NK-92 (cell line): ENCODE results near the gene KRTAP22-2.

Source experiments
- DNase-seq: peaks from one replicate; lab custom pipeline; 2025; ENCODE audit not compliant: unreplicated experiment; lab: John Stamatoyannopoulos, UW

KRTAP22-2 gene

DNA sequence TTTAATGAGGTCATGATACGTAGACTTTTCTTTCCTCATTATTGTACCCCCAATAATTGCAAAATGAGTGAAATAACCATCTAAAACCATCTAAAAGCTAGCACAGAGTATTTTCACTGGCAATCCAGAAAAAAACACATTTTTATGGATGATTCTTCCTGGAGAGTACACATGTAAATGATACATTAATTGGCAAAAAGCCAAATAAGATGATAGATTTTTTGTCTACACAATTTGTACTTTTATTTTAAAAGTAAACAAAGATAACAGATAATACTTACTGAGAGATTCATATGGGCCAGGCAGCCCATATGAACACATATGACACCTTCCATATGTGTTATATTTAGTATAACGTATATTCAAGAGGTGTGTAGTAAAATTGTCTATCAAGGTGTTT is 26.6 kb downstream of the KRTAP22-2 start:
- no peak for DNase-seq

DNA sequence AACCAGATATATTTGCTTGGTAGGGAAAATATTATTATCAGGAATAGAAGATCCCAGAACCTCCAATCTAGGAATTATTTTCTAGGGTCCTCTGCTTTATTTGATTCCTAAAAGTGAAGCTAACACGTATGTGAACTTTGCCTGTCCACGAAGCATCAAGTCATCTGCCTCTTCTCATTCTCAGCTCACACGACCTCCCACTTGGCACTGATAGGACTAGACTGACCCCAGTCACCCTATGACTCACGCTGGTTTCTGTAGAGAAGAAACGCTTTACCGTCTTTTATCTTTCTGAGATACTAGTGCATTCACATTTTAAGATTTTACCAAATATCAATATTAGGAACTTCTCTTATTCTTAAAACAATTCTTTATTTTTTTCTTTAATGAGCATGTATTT is 27.1 kb downstream of the KRTAP22-2 start:
- DNase-seq: no peak

DNA sequence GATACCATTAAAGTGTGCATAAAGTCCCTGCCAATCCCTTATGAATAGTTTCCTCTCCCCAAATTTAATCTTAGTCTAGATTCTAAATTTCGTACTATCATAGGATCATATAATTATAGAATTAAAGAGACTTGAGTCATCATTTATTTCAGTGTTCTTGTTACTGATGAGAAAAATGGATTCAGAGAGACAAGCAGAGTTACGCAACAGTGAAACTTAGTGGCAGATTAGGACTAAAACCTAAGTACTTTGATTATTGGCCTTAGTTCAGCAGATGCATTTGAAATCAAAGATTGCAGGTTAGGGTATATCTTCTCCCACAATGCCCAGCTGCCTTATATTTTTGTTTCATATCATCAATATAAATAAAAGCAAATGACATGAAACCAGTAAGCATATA is 28.2 kb downstream of the KRTAP22-2 start:
- no peak for DNase-seq

DNA sequence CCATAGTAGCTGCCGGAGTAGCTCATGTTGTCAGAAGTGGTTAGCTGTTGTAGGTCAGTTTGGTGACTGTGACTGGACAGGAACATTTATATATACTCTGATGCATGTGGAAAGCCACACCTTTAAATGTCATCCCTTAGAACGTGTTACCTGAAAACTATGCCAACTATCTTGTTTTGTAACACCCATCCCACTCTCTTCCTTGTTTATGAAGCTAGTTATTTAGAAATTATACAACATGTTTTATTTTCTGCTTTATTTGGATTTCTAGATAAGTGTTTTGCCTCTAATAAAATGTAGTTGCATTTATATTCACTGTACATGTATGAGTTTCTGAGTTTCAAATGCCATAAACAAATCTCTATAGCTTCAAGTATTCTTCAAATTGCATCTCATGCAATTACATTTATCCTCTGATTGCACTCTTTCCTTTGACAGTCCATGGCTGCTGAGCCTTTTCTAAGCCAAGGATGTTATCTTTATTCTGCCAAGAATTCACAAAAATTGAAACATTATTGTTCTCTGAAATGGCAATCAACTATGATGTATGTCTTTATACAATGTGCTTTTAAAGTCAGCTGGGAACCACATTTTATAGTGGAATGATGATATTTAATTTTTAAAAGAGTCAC is 28.8 kb downstream of the KRTAP22-2 start, which contains the start of gene KRTAP19-7:
Gene KRTAP19-7 (minus strand): TSS at position 51 of the 632 bp plus-strand sequence. CDS start 25 bp downstream, at position 26.
- no peak for DNase-seq

DNA sequence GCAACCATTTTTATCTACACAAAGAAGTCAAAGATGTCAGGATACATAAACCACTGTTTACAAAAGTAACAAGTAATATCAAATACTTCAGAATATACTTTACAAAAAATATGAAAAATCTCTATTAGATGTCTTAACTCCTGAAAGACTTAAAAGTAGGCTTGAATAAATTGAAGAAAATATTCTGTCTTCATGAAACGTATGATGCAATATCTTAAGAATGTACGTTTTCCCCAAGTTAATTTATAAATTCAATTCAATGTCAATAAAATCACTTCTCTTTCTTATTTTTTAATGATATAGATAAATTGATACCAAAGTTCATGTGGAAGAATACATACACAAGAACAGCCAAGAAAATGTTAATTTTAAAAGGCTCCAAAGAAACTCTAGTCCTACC is 35.1 kb downstream of the KRTAP22-2 start:
- DNase-seq: no peak

DNA sequence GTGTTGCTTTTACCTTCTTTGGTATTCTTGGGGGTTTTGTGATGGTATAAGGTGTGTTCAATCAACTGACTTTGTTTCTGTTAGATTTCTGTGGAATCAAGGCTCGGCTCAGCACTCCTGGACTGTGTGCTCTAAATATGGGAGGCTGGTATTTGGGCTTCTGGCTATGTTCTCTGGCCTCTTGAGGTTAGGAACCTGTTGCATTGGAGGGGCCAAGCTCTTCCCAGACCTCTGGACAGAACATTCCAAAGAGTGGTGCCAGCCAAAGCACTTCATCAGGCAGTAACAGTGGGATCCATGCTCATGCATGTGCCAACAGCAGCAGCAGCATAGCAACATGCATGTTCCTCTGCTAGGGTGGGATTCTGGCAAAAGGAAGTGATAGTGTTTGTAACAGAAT is 37.4 kb downstream of the KRTAP22-2 start:
- no peak for DNase-seq

DNA sequence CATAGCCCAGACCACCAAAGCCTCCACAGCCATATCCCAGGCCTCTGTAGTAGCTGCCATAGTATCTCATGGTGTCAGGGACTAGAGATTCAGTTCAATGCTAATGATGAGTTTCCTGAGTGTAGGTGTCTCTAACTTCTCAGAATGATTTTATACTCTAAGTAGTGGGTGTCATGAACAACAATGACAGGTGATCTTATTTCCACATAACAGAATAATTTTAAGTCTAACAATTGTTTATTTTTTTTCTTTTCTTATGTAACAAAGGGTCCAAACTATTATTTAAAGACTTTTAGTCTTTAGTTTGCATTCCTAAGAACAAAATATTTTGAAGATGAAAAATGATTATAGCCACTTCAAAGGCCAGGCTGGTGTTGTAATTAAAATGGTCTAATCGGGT is 48.4 kb downstream of the KRTAP22-2 start, which contains the start of gene KRTAP19-6:
Gene KRTAP19-6 (minus strand): TSS at position 101 of the 400 bp plus-strand sequence. CDS start 31 bp downstream, at position 70.
- DNase-seq: no peak
